ENCODE results near the gene CDC14C.

CDC14C gene

DNA sequence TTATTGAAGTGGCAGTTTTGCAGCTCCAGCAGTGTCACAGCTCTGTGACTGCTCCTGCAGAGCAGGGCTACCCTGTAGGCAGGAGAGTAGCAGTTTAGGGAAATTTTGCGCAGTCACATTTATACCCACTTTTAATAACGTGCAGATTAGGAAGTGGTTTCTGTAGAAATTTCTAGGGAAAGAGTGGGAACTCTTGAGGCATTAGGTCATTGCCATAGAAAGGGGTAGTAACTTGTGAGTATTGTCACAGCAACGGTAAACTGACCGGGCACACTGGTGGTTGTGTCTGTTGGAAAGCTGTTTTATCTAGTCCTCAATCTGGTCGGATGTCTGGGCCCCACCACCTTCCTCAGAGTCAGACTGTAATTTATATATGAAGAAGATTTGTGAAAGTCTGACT, 51.9 kb downstream of the CDC14C start:
- DNase-seq (ENCODE audit: low read depth), result no peak

DNA sequence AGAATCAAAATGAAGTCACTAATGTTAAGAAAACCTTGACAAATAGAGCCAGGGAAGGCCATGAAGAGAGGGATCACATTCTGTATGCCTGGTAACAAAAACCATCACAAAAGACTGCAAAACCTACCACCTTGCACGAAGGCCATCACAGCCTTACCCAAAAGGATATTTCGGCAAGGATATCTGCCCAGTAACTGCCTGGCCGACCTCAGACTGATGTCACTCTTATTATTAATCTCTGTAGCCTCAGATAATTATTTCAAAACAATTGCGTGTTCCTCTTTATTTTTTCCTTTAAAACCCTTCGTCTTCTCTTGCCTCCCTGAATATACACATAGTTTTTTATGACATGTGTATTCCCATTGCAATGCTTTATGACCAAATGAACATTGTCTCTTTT, 52.5 kb downstream of the CDC14C start:
- DNase-seq (ENCODE audit: low read depth), result no peak
